ENCODE data around the gene NRN1L.

The NRN1L gene

GRCh38 chr16:67928561-67929364, 44.1 kb downstream of the NRN1L start:
- H3K4me1 ChIP-seq (ENCODE audit: control extremely low read depth in 1 of 4, control insufficient read depth in 4 of 4, insufficient read depth in 4 of 4, low read length in 3 of 4): no peaks in the 10 kb centered on the region
- WGBS (ENCODE audit: insufficient coverage): 76% methylated on average over 11 of the region's 16 CpGs
- no peak overlapping the region for H3K4me3 ChIP-seq (ENCODE audit: control insufficient read depth in 1 of 7, extremely low read depth in 1 of 7, insufficient read depth in 4 of 7, low read depth in 2 of 7, low read length in 6 of 7)
- POLR2A ChIA-PET: interaction anchor here (0.7 kb wide), 2 partner anchors 30 to 243 kb away, joined by 3 read pairs; no protein-coding TSS in a partner anchor
- CTCF ChIA-PET: interaction anchor here (0.7 to 21.3 kb wide), 15 partner anchors 11 to 259 kb away, joined by 3 to 359 read pairs (median 5); partner anchors contain the start of genes EDC4 and NRN1L
- no peaks in the 10 kb centered on the region for H3K27me3 ChIP-seq (replicated peaks in 2 of 5; ENCODE audit: control insufficient read depth in 4 of 5, insufficient read depth in 5 of 5, low read length in 4 of 5)
- no peaks in the 10 kb centered on the region for H3K9me3 ChIP-seq (ENCODE audit: control extremely low read depth in 1 of 5, control insufficient read depth in 4 of 5, insufficient read depth in 2 of 5, low read depth in 1 of 5, low read length in 4 of 5)
- peaks cover 0 to 73% (median 51%) of the 10 kb centered on the region in 4 experiments for H3K36me3 ChIP-seq (ENCODE audit: control insufficient read depth in 4 of 4, insufficient read depth in 4 of 4, low read length in 3 of 4)
- DNase-seq: peak; percentile 56 to 77 (median 69)
- H3K27ac ChIP-seq (ENCODE audit: insufficient read depth in 1 of 2, low read depth in 1 of 2, low read length in 2 of 2, poor library complexity in 1 of 2, severe bottlenecking in 2 of 2): no peak overlapping the region

GRCh38 chr16:67930191-67930590, 45.5 kb downstream of the NRN1L start:
- Histone ChIP-seq H3K27ac (ENCODE audit: insufficient read depth in 1 of 2, low read depth in 1 of 2, low read length in 2 of 2, poor library complexity in 1 of 2, severe bottlenecking in 2 of 2) (no peak overlapping the region), H3K27me3 (replicated peaks in 2 of 5; ENCODE audit: control insufficient read depth in 4 of 5, insufficient read depth in 5 of 5, low read length in 4 of 5) (no peaks in the 10 kb centered on the region), H3K4me3 (ENCODE audit: control insufficient read depth in 1 of 7, extremely low read depth in 1 of 7, insufficient read depth in 4 of 7, low read depth in 2 of 7, low read length in 6 of 7) (no peak overlapping the region), H3K36me3 (ENCODE audit: control insufficient read depth in 4 of 4, insufficient read depth in 4 of 4, low read length in 3 of 4) (peaks cover 0 to 82% (median 62%) of the 10 kb centered on the region in 4 experiments), H3K9me3 (ENCODE audit: control extremely low read depth in 1 of 5, control insufficient read depth in 4 of 5, insufficient read depth in 2 of 5, low read depth in 1 of 5, low read length in 4 of 5) (no peaks in the 10 kb centered on the region), H3K4me1 (ENCODE audit: control extremely low read depth in 1 of 4, control insufficient read depth in 4 of 4, insufficient read depth in 4 of 4, low read length in 3 of 4) (peaks cover 0 to 6% (median 3%) of the 10 kb centered on the region in 4 experiments)
- POLR2A ChIA-PET: no interaction called here
- 98% methylated on average over 14 of the region's 14 CpGs for WGBS (ENCODE audit: insufficient coverage)
- DNase-seq: no peak
- CTCF ChIA-PET: interaction anchor here (1.5 to 21.3 kb wide), 8 partner anchors 12 to 298 kb away, joined by 3 to 359 read pairs (median 6); partner anchors contain the start of genes EDC4 and NRN1L

GRCh38 chr16:67930678-67931211, 46.1 kb downstream of the NRN1L start:
- Histone ChIP-seq H3K27ac (ENCODE audit: insufficient read depth in 1 of 2, low read depth in 1 of 2, low read length in 2 of 2, poor library complexity in 1 of 2, severe bottlenecking in 2 of 2) (no peak overlapping the region), H3K4me3 (ENCODE audit: control insufficient read depth in 1 of 7, extremely low read depth in 1 of 7, insufficient read depth in 4 of 7, low read depth in 2 of 7, low read length in 6 of 7) (no peak overlapping the region), H3K4me1 (ENCODE audit: control extremely low read depth in 1 of 4, control insufficient read depth in 4 of 4, insufficient read depth in 4 of 4, low read length in 3 of 4) (peaks cover 0 to 10% (median 9%) of the 10 kb centered on the region in 4 experiments), H3K27me3 (replicated peaks in 2 of 5; ENCODE audit: control insufficient read depth in 4 of 5, insufficient read depth in 5 of 5, low read length in 4 of 5) (no peaks in the 10 kb centered on the region), H3K9me3 (ENCODE audit: control extremely low read depth in 1 of 5, control insufficient read depth in 4 of 5, insufficient read depth in 2 of 5, low read depth in 1 of 5, low read length in 4 of 5) (no peaks in the 10 kb centered on the region), H3K36me3 (ENCODE audit: control insufficient read depth in 4 of 4, insufficient read depth in 4 of 4, low read length in 3 of 4) (peaks cover 0 to 82% (median 63%) of the 10 kb centered on the region in 4 experiments)
- DNase-seq: no peak
- 96% methylated on average over 17 of the region's 17 CpGs for WGBS (ENCODE audit: insufficient coverage)
- ChIA-PET CTCF (interaction anchor here (1.5 to 21.3 kb wide), 5 partner anchors 13 to 297 kb away, joined by 3 to 359 read pairs (median 5); partner anchors contain the start of genes EDC4 and NRN1L), POLR2A (no interaction called here)

- Histone ChIP-seq H3K27me3 (replicated peaks in 2 of 5; ENCODE audit: control insufficient read depth in 4 of 5, insufficient read depth in 5 of 5, low read length in 4 of 5) (no peaks in the 10 kb centered on the region), H3K4me3 (ENCODE audit: control insufficient read depth in 1 of 7, extremely low read depth in 1 of 7, insufficient read depth in 4 of 7, low read depth in 2 of 7, low read length in 6 of 7) (no peak within 1 kb of the TSS), H3K27ac (ENCODE audit: insufficient read depth in 1 of 2, low read depth in 1 of 2, low read length in 2 of 2, poor library complexity in 1 of 2, severe bottlenecking in 2 of 2) (peak within 1 kb of the TSS in 1 of 2 experiments; percentile 17), H3K36me3 (ENCODE audit: control insufficient read depth in 4 of 4, insufficient read depth in 4 of 4, low read length in 3 of 4) (peaks cover 0 to 76% (median 60%) of the 10 kb centered on the region in 4 experiments), H3K4me1 (ENCODE audit: control extremely low read depth in 1 of 4, control insufficient read depth in 4 of 4, insufficient read depth in 4 of 4, low read length in 3 of 4) (peaks cover under 1 to 15% (median 11%) of the 10 kb centered on the region in 4 experiments), H3K9me3 (ENCODE audit: control extremely low read depth in 1 of 5, control insufficient read depth in 4 of 5, insufficient read depth in 2 of 5, low read depth in 1 of 5, low read length in 4 of 5) (no peaks in the 10 kb centered on the region)
- WGBS (ENCODE audit: insufficient coverage): 99% methylated on average over 14 of the region's 15 CpGs
- POLR2A ChIA-PET: no interaction called here
- CTCF ChIA-PET: interaction anchor here (0.6 to 21.3 kb wide), 7 partner anchors 9 to 259 kb away, joined by 3 to 359 read pairs (median 4); partner anchors contain the start of genes EDC4 and NRN1L
- no peak for DNase-seq
Measured at GRCh38 chr16:67931712-67932461, 47.2 kb downstream of the NRN1L start, which contains the start of gene CTRL. Gene CTRL (minus strand): TSS chr16:67931862. CDS start chr16:67931852, 10 bp downstream.

- Histone ChIP-seq H3K4me1 (ENCODE audit: control extremely low read depth in 1 of 4, control insufficient read depth in 4 of 4, insufficient read depth in 4 of 4, low read length in 3 of 4) (peaks cover 4 to 20% (median 17%) of the 10 kb centered on the region in 4 experiments), H3K27ac (ENCODE audit: insufficient read depth in 1 of 2, low read depth in 1 of 2, low read length in 2 of 2, poor library complexity in 1 of 2, severe bottlenecking in 2 of 2) (no peak overlapping the region), H3K27me3 (replicated peaks in 2 of 5; ENCODE audit: control insufficient read depth in 4 of 5, insufficient read depth in 5 of 5, low read length in 4 of 5) (no peaks in the 10 kb centered on the region), H3K4me3 (ENCODE audit: control insufficient read depth in 1 of 7, extremely low read depth in 1 of 7, insufficient read depth in 4 of 7, low read depth in 2 of 7, low read length in 6 of 7) (no peak overlapping the region), H3K9me3 (ENCODE audit: control extremely low read depth in 1 of 5, control insufficient read depth in 4 of 5, insufficient read depth in 2 of 5, low read depth in 1 of 5, low read length in 4 of 5) (no peaks in the 10 kb centered on the region), H3K36me3 (ENCODE audit: control insufficient read depth in 4 of 4, insufficient read depth in 4 of 4, low read length in 3 of 4) (peaks cover 0 to 71% (median 57%) of the 10 kb centered on the region in 4 experiments)
- DNase-seq: no peak
- WGBS (ENCODE audit: insufficient coverage): 100% methylated on average over 1 of the region's 4 CpGs
- CTCF ChIA-PET: interaction anchor here (0.8 to 21.3 kb wide), 4 partner anchors 18 to 116 kb away, joined by 3 to 359 read pairs (median 4); partner anchors contain the start of genes EDC4 and NRN1L
- POLR2A ChIA-PET: no interaction called here
Measured at GRCh38 chr16:67932462-67932840, 47.8 kb downstream of the NRN1L start.

GRCh38 chr16:67933805-67934204, 49.1 kb downstream of the NRN1L start:
- Histone ChIP-seq H3K9me3 (ENCODE audit: control extremely low read depth in 1 of 5, control insufficient read depth in 4 of 5, insufficient read depth in 2 of 5, low read depth in 1 of 5, low read length in 4 of 5) (no peaks in the 10 kb centered on the region), H3K36me3 (ENCODE audit: control insufficient read depth in 4 of 4, insufficient read depth in 4 of 4, low read length in 3 of 4) (peaks cover 0 to 59% (median 48%) of the 10 kb centered on the region in 4 experiments), H3K27me3 (replicated peaks in 2 of 5; ENCODE audit: control insufficient read depth in 4 of 5, insufficient read depth in 5 of 5, low read length in 4 of 5) (no peaks in the 10 kb centered on the region), H3K27ac (ENCODE audit: insufficient read depth in 1 of 2, low read depth in 1 of 2, low read length in 2 of 2, poor library complexity in 1 of 2, severe bottlenecking in 2 of 2) (no peak overlapping the region), H3K4me3 (ENCODE audit: control insufficient read depth in 1 of 7, extremely low read depth in 1 of 7, insufficient read depth in 4 of 7, low read depth in 2 of 7, low read length in 6 of 7) (no peak overlapping the region), H3K4me1 (ENCODE audit: control extremely low read depth in 1 of 4, control insufficient read depth in 4 of 4, insufficient read depth in 4 of 4, low read length in 3 of 4) (peaks cover 4 to 22% (median 19%) of the 10 kb centered on the region in 4 experiments)
- POLR2A ChIA-PET: interaction anchor here (0.6 kb wide), 1 partner anchor 23 kb away, joined by 5 read pairs; no protein-coding TSS in a partner anchor
- DNase-seq: no peak
- CTCF ChIA-PET: interaction anchor here (0.8 to 21.3 kb wide), 11 partner anchors 8 to 266 kb away, joined by 3 to 359 read pairs (median 3); partner anchors contain the start of genes DDX28, DUS2, EDC4 and NRN1L
- 97% methylated on average over 7 of the region's 7 CpGs for WGBS (ENCODE audit: insufficient coverage)

Measured in common myeloid progenitor, CD34-positive (primary cell).